Common myeloid progenitor, CD34-positive (primary cell): ENCODE data around the gene KCNB1.

Experiments used
- CTCF ChIA-PET: fragments of 350-600 bp; sonication (Branson Sonifier 250); formaldehyde crosslinking; loops from one replicate; lab custom pipeline; 2021; ENCODE audit warnings: antibody characterized with exemption; lab: Charles Lee
- POLR2A ChIA-PET: fragments of 350-600 bp; sonication (Branson Sonifier 250); formaldehyde crosslinking; loops from one replicate; lab custom pipeline; 2021; ENCODE audit warnings: antibody characterized with exemption; lab: Charles Lee
- DNase-seq, 3 donors: peaks; one replicate each; pipeline versions ENCODE4 v3.0.0 to v3.0.0-alpha.2; 2013
- H3K27ac ChIP-seq, 2 experiments: 1 replicate in 1 of 2; 2 replicates in 1 of 2; pipeline ENCODE4 v1.7.0; 2013; ENCODE audit warnings: inconsistent platforms in 2 of 2, low read length in 2 of 2, mild to moderate bottlenecking in 2 of 2, low read depth in 1 of 2, moderate library complexity in 1 of 2; ENCODE audit not compliant: severe bottlenecking in 2 of 2, insufficient read depth in 1 of 2, poor library complexity in 1 of 2
- H3K27me3 ChIP-seq, 5 experiments: replicated peaks in 2 of 5; 1 replicate in 3 of 5; 2 replicates in 2 of 5; pipeline versions ENCODE4 v1.6.1 to v1.7.0; 2013; ENCODE audit warnings: low read length in 4 of 5, mild to moderate bottlenecking in 2 of 5, moderate library complexity in 2 of 5, inconsistent platforms in 1 of 5; ENCODE audit not compliant: insufficient read depth in 5 of 5, control insufficient read depth in 4 of 5
- H3K36me3 ChIP-seq, 4 experiments: 1 replicate in 2 of 4; 2 replicates in 2 of 4; pipeline versions ENCODE4 v1.6.1 to v1.7.0; 2013; ENCODE audit warnings: low read length in 3 of 4, control low read depth in 1 of 4, mild to moderate bottlenecking in 1 of 4; ENCODE audit not compliant: control insufficient read depth in 4 of 4, insufficient read depth in 4 of 4
- H3K4me1 ChIP-seq, 4 experiments: 1 replicate in 3 of 4; 2 replicates in 1 of 4; pipeline versions ENCODE4 v1.6.1 to v1.7.1; 2013; ENCODE audit warnings: low read length in 3 of 4, mild to moderate bottlenecking in 3 of 4, control low read depth in 1 of 4, inconsistent platforms in 1 of 4, moderate library complexity in 1 of 4; ENCODE audit not compliant: control insufficient read depth in 4 of 4, insufficient read depth in 4 of 4; ENCODE audit errors: control extremely low read depth in 1 of 4
- H3K4me3 ChIP-seq, 7 experiments: 1 replicate in 4 of 7; 2 replicates in 3 of 7; pipeline versions ENCODE4 v1.5.1 to v1.7.0; 2013; ENCODE audit warnings: mild to moderate bottlenecking in 7 of 7, low read length in 6 of 7, moderate library complexity in 6 of 7, inconsistent platforms in 2 of 7, low read depth in 2 of 7, control low read depth in 1 of 7; ENCODE audit not compliant: insufficient read depth in 4 of 7, control insufficient read depth in 1 of 7; ENCODE audit errors: extremely low read depth in 1 of 7
- H3K9me3 ChIP-seq, 5 experiments: 1 replicate in 4 of 5; 2 replicates in 1 of 5; pipeline versions ENCODE4 v1.6.1 to v1.7.1; 2013; ENCODE audit warnings: low read length in 4 of 5, mild to moderate bottlenecking in 2 of 5, inconsistent platforms in 1 of 5, low read depth in 1 of 5, moderate library complexity in 1 of 5; ENCODE audit not compliant: control insufficient read depth in 4 of 5, insufficient read depth in 2 of 5; ENCODE audit errors: control extremely low read depth in 1 of 5
- WGBS: methylation state at CpG from one replicate; pipeline ENCODE4 v1.1.5; 2013; ENCODE audit not compliant: insufficient coverage; 5-methylcytosine and 5-hydroxymethylcytosine counted together

Gene KCNB1

DNA sequence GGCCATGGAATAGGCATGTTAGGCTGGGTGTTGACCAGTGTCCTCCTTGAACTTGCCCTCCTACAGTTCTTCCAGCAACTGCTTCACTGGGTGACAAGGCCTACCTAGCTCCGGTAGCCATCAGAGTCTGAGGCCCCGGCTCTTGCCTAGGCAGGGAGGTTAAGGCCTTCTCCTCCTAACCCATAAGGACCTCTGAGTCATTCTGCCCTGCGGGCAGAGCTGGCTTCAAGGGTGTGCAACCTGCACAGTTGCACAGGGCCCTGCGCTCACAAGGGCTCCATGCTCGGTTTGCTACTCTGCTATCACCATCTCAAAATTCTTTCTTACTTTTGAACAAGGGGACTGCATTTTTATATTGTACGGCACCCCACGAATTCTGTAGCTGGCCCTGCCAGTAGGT, 17.9 kb downstream of the KCNB1 start:
- Histone ChIP-seq H3K27me3 (peaks cover 0 to 13% (median 2%) of the 10 kb centered on the region in 5 experiments), H3K4me3 (no peak overlapping the region), H3K4me1 (no peaks in the 10 kb centered on the region), H3K27ac (no peak overlapping the region), H3K36me3 (no peaks in the 10 kb centered on the region), H3K9me3 (no peaks in the 10 kb centered on the region)
- WGBS = 86% methylated on average over 7 of the region's 7 CpGs
- no peak for DNase-seq
- POLR2A ChIA-PET = no interaction called here
- CTCF ChIA-PET = no interaction called here

DNA sequence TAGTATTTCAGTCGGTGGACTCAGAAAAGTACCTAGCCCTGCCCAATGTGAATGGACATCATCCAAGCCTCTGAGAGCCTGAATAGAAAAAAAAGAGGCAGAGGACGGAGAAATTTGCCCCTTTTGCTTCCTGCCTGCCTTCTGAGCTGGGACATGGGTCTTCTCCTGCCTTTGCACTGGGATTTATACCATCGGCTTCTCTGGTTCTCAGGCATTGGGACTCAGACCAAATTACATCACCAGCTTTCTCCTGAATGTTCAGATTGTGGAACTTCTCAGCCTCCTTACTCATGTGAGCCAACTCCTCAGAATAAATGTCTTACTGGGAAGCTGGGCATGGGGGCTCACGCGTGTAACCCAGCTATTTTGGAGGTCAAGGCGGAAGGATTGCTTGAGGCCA, 19.8 kb downstream of the KCNB1 start:
- H3K9me3 ChIP-seq = no peaks in the 10 kb centered on the region
- H3K4me3 ChIP-seq = no peak overlapping the region
- WGBS = 85% methylated on average over 6 of the region's 6 CpGs
- no peak overlapping the region for H3K27ac ChIP-seq
- no peaks in the 10 kb centered on the region for H3K4me1 ChIP-seq
- ChIA-PET CTCF (no interaction called here), POLR2A (no interaction called here)
- H3K36me3 ChIP-seq = no peaks in the 10 kb centered on the region
- H3K27me3 ChIP-seq = peaks cover 0 to 9% (median 2%) of the 10 kb centered on the region in 5 experiments
- DNase-seq = no peak

DNA sequence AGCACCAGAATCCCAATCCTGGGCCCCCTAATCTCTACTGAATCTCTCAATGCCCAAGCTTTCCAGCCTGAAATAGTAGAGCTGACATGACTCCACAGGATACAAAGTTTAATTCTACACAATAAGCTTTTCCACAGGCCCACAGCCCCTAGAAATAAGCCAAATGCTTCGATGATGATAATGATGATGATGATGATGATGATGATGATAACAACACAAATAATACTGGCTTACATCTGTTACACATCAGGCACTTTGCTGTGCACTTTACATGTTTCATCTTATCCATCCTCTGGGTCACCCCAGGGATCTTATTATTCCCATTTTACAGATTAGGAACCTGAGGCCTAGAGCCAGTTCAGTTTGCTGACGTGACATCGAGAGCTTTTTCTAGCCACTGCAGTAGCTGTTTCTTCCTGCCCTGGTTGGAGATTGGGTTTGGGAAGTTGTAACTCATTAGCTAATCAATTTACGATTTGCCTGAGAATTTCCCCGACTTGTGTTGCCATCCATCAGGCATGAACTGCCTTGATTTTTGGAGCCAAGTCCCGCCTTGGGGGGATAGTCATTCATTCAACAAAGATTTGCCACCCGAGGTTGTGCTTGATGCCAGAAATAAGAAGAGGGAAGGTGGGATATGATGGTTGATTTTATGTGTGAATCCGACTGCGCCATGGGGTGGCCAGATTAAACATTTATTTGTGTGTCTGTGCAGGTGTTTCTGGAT, 20.4 kb downstream of the KCNB1 start:
- Histone ChIP-seq H3K27me3 (peaks cover 0 to 9% (median 2%) of the 10 kb centered on the region in 5 experiments), H3K4me1 (no peaks in the 10 kb centered on the region), H3K36me3 (no peaks in the 10 kb centered on the region), H3K4me3 (no peak overlapping the region), H3K9me3 (no peaks in the 10 kb centered on the region), H3K27ac (no peak overlapping the region)
- ChIA-PET CTCF (no interaction called here), POLR2A (no interaction called here)
- 92% methylated on average over 8 of the region's 9 CpGs for WGBS
- no peak for DNase-seq

DNA sequence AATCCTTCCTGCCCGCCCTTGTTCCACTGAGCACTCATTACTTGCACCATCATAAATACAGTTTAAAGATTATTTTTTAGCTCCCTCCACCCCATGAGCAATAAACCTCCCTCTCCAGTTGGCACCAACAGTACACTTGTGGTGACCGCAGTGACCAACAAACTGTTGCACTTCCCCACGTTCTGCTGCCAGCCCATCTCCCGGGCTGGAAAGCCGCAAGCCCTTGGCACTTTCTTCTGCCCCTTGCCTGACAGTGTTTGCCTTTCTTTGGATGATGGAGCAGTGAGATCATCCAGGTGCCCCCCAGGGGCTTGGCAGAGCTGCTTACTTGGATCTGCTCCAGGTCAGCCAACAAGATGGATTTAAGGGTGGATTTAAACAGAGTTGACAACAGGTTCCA, 21.6 kb downstream of the KCNB1 start:
- ChIA-PET CTCF (no interaction called here), POLR2A (no interaction called here)
- Histone ChIP-seq H3K36me3 (no peaks in the 10 kb centered on the region), H3K9me3 (no peaks in the 10 kb centered on the region), H3K4me3 (no peak overlapping the region), H3K27ac (no peak overlapping the region), H3K27me3 (peaks cover 0 to 6% (median 3%) of the 10 kb centered on the region in 5 experiments), H3K4me1 (no peaks in the 10 kb centered on the region)
- 96% methylated on average over 4 of the region's 5 CpGs for WGBS
- DNase-seq = no peak

DNA sequence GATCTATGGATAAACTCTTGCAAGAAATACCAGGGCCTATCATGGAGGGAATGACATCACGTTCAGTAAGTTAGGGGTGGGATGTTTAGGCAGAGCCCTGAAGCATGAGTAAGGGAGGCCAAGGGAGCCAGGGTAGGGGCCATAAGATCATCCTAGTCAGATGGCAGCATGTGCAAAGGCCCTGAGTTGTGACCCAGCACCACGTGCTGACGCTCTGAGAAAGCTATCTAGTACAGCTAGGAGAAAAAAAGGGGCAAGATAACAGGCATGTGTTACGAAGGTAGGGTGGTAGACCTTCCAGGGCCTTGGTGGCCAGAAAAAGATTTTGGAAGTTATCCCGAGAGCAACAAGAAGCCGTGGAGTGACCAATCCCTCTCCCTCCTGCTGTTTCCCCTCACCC, 22.3 kb downstream of the KCNB1 start:
- H3K27me3 ChIP-seq = peaks cover 0 to 6% (median 4%) of the 10 kb centered on the region in 5 experiments
- DNase-seq = no peak
- no peak overlapping the region for H3K27ac ChIP-seq
- ChIA-PET POLR2A (no interaction called here), CTCF (no interaction called here)
- no peak overlapping the region for H3K4me3 ChIP-seq
- no peaks in the 10 kb centered on the region for H3K36me3 ChIP-seq
- WGBS = 92% methylated on average over 5 of the region's 6 CpGs
- H3K9me3 ChIP-seq = no peaks in the 10 kb centered on the region
- no peaks in the 10 kb centered on the region for H3K4me1 ChIP-seq

DNA sequence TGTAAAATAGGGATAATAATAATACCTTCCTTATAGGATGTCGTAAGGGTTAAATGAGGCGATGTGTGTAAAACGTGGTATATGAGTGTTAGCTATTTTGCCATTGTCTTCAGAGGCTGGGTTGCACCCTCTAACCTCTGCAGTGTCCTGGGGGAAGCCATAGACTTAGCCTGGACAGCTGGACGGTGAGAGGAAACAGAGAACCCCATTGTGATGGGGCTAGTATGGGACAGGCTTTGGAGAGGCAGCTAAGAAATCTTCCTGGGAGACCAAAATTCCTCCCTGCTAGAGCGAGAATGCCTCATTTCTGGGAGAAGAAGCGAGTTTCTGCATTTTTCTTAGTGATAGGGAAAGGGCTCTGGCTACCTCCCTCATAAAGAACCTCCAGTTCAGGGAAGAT, 22.8 kb downstream of the KCNB1 start:
- Histone ChIP-seq H3K27ac (no peak overlapping the region), H3K4me1 (no peaks in the 10 kb centered on the region), H3K36me3 (no peaks in the 10 kb centered on the region), H3K9me3 (no peaks in the 10 kb centered on the region), H3K27me3 (peaks cover 0 to 6% (median 4%) of the 10 kb centered on the region in 5 experiments), H3K4me3 (no peak overlapping the region)
- CTCF ChIA-PET = no interaction called here
- no peak for DNase-seq
- POLR2A ChIA-PET = no interaction called here
- 81% methylated on average over 5 of the region's 6 CpGs for WGBS

DNA sequence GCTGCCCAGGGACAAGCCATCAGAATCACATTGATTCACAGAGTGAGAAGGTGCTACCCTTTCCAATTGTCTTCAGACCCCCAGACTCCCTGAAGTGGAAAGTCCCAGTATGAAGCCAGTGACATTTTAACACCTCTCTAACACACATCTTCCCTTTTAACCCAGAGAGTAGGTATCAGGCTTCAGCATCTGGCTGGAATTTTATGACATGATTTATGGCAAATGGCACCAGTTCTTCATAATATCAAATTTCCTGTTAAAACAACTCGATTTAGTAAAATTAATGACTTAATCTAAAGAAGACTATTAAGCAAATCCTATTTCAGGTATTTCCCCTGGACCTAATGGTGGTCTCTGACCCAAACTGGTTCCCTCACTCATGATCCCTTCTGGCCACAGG, 25.0 kb downstream of the KCNB1 start:
- no peak overlapping the region for H3K27ac ChIP-seq
- ChIA-PET POLR2A (no interaction called here), CTCF (no interaction called here)
- no peak overlapping the region for H3K4me3 ChIP-seq
- WGBS = 40% methylated on average over 1 of the region's 1 CpG
- no peak for DNase-seq
- peaks cover 0 to 8% (median 6%) of the 10 kb centered on the region in 5 experiments for H3K27me3 ChIP-seq
- H3K36me3 ChIP-seq = no peaks in the 10 kb centered on the region
- H3K9me3 ChIP-seq = no peaks in the 10 kb centered on the region
- no peaks in the 10 kb centered on the region for H3K4me1 ChIP-seq
